HEK293 (cell line): Measurements from ENCODE around the gene SLC2A5.

Experiments
- CTCF ChIP-seq: fragments of 450-650 bp; formaldehyde crosslinking; IDR thresholded peaks from 2 replicates; pipeline ENCODE4 v1.5.1; 2016; ENCODE audit warnings: missing biosample characterization, missing genetic modification characterization
- ELK4 ChIP-seq: IDR thresholded peaks from 2 replicates; pipeline ENCODE4 v1.6.1; 2011; ENCODE audit warnings: mild to moderate bottlenecking, low read depth, low read length, borderline replicate concordance
- KLF10 ChIP-seq: fragments of 450-650 bp; IDR thresholded peaks from 2 replicates; pipeline ENCODE4 v1.5.1; 2018; ENCODE audit warnings: missing biosample characterization, mild to moderate bottlenecking, missing genetic modification characterization
- PRDM1 ChIP-seq: fragments of 450-650 bp; formaldehyde crosslinking; IDR thresholded peaks from 2 replicates; pipeline ENCODE4; 2016; ENCODE audit warnings: missing biosample characterization, missing genetic modification characterization
- SP2 ChIP-seq: fragments of 450-650 bp; formaldehyde crosslinking; IDR thresholded peaks from 2 replicates; pipeline ENCODE4 v1.5.1; 2016; ENCODE audit warnings: missing biosample characterization, missing genetic modification characterization
- ZNF24 ChIP-seq: fragments of 450-650 bp; formaldehyde crosslinking; IDR thresholded peaks from 2 replicates; pipeline ENCODE4 v1.5.1; 2016; ENCODE audit warnings: missing biosample characterization, missing genetic modification characterization
- ZNF544 ChIP-seq: fragments of 450-650 bp; formaldehyde crosslinking; IDR thresholded peaks from 2 replicates; pipeline ENCODE4 v1.5.0; 2017; ENCODE audit warnings: missing biosample characterization, missing genetic modification characterization

GRCh38 chr1:9033363-9033762 lies 36.1 kb downstream of the SLC2A5 start:
- TF ChIP-seq ELK4 (no peak), ZNF544 (tag by site-specific recombination) (no peak), SP2 (tag by site-specific recombination) (no peak), KLF10 (tag by site-specific recombination) (no peak), CTCF (tag by site-specific recombination) (no peak), ZNF24 (tag by site-specific recombination) (no peak), PRDM1 (tag by site-specific recombination) (no peak)
